AG04449 (cell line): ENCODE measurements around the gene CYP4F8.

Experiments used
- CTCF ChIA-PET: fragments of 350-600 bp; formaldehyde crosslinking; extraction: SDS; loops from one replicate; lab custom pipeline; 2021; ENCODE audit warnings: antibody characterized with exemption; lab: Yijun Ruan, JAX
- POLR2A ChIA-PET: fragments of 400-600, 350-600 bp; formaldehyde crosslinking; extraction: SDS; loops from one replicate; lab custom pipeline; 2020; ENCODE audit warnings: antibody characterized with exemption, inconsistent platforms; lab: Yijun Ruan, JAX
- DNase-seq: peaks from one replicate; pipeline ENCODE4 v3.0.0-alpha.2; 2010; ENCODE audit warnings: low read depth, low spot score
- H3K4me3 ChIP-seq: 2 replicates; pipeline ENCODE4 v1.5.1; 2011; ENCODE audit warnings: low read depth, mild to moderate bottlenecking, control low read depth, low read length
- CTCF ChIP-seq: IDR thresholded peaks from one replicate; pipeline ENCODE4 v1.5.1; 2011; ENCODE audit warnings: mild to moderate bottlenecking, moderate library complexity, low read length, control low read depth, inconsistent platforms; ENCODE audit not compliant: insufficient read depth; ENCODE audit errors: missing control alignments

The CYP4F8 gene

DNA sequence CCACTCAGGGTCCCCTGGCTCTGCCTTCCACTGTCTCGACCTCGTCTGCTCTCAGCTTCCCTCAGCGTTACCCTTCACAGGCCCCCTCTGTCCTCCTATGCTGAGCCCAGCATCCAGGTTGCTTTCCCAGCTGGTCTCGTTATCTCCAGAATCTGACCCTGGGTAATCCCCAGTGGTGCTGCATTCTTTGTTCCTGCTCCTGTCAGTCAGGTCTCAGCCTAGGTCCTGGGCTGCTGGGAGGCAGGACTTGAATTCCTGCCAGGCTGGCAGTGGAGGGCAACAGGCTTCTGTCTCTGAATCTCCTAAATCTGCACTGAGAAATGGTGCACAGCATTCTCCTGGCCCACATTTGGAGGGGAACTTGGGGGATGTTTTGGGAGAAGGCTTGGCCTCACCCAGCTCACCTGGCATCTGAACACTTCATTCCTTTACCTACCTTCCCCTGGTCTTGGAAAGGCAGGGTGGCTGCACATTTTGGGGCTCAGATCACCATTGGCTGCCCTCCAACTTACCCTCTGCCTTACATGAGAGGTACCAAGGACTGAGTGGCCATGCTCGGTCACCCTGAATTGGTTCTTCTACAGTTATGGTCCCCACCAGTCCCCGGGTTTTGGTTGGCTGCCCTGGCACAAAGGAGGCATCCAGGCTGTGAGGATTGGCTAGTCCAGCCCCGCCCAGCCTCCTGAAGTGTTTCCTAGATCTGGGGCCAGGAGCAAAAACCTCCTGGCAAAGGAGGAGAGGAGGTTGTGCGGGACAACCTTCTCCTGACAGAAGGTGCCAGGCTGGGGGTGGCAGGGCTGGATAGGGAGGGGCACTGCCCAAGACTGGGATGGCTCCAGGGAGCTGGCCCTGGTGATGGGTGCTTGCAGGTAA is at the start of gene CYP4F8:
CYP4F8 (plus strand) TSS at position 712 of the 873 bp plus-strand sequence. CDS start 399 bp downstream, outside the sequence.
- ChIA-PET CTCF (interaction anchor here (0.6 to 1.2 kb wide), 2 partner anchors 15 to 202 kb away, joined by 3 to 4 read pairs; no protein-coding TSS in a partner anchor), POLR2A (no interaction called here)
- H3K4me3 ChIP-seq, result no peak within 1 kb of the TSS
- no peak for DNase-seq
- no peak for TF ChIP-seq CTCF

GRCh38 chr19:15570420-15570819 is 44.6 kb upstream of the CYP4F8 start:
- no peak for DNase-seq
- ChIA-PET POLR2A (no interaction called here), CTCF (no interaction called here)
- H3K4me3 ChIP-seq, result no peak overlapping the region
- TF ChIP-seq CTCF, result no peak

DNA sequence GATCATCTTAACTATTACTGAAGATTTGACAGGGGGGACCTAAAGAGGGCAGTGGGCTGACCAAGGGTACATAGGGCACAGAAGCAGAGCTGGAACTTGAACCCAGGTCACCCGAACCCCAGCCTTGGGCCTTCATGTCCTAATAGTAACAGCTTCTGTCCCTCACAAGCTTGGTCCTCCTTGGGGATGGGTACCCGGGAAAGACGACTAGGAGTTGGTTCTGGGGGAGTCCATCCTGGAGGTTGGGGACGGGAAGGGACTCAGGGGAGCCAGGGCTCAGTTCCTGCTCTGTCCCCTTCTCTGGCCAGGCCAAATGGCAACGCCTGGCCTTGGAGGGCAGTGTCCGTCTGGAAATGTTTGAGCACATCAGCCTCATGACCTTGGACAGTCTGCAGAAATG is 39.6 kb upstream of the CYP4F8 start:
- H3K4me3 ChIP-seq, result no peak overlapping the region
- TF ChIP-seq CTCF, result no peak
- CTCF ChIA-PET, result interaction anchor here (1.0 to 1.7 kb wide), 4 partner anchors 10 to 484 kb away, joined by 3 to 5 read pairs (median 3); no protein-coding TSS in a partner anchor
- POLR2A ChIA-PET, result no interaction called here
- DNase-seq, result no peak

GRCh38 chr19:15576526-15577156 is 38.4 kb upstream of the CYP4F8 start:
- no peak for DNase-seq
- ChIA-PET POLR2A (no interaction called here), CTCF (no interaction called here)
- no peak overlapping the region for H3K4me3 ChIP-seq
- no peak for TF ChIP-seq CTCF

DNA sequence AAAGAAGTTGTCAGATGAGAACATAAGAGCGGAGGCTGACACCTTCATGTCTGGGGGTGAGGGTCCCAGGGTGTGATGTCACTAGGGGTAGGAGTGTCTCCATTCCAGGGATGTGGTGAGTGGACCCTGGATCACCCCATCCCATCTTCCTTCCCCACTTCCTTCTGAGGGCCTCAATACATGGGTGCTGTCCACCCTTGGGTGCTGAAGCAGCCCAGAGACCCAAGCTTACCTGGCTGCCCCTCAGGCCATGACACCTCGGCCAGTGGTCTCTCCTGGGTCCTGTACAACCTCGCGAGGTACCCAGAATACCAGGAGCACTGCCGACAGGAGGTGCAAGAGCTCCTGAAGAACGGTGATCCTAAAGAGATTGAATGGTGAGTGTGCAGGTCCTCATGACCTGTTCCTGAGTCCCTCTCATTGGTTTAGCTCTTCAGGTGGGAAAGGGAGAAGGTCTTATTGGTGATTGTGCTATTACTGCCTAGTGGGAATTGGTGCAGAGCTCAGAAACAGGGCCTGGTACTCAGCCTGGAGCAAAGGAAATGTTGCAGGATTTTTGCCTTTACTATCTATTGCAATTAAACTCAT is 37.7 kb upstream of the CYP4F8 start:
- H3K4me3 ChIP-seq, result no peak overlapping the region
- ChIA-PET CTCF (no interaction called here), POLR2A (no interaction called here)
- no peak for DNase-seq
- no peak for TF ChIP-seq CTCF

GRCh38 chr19:15583346-15583745 is 31.7 kb upstream of the CYP4F8 start:
- ChIA-PET CTCF (no interaction called here), POLR2A (no interaction called here)
- H3K4me3 ChIP-seq, result no peak overlapping the region
- TF ChIP-seq CTCF, result no peak
- DNase-seq, result no peak
